Smooth muscle cell (in vitro differentiated cells): Measurements from ENCODE around the gene UBE2E1. TPM values are rescaled to one million over a fixed set of nuclear protein-coding genes. Genes with fewer than 3 reads are reported as not detected.

Experiments used
- DNase-seq: peaks from one replicate; lab custom pipeline; 2025; ENCODE audit not compliant: unreplicated experiment; lab: John Stamatoyannopoulos, UW
- H2AFZ ChIP-seq: fragments of 200-600 bp; sonication (generic); 2 replicates; pipeline ENCODE4 v1.6.0; 2016; ENCODE audit warnings: antibody characterized with exemption, low read depth, mild to moderate bottlenecking
- H3F3A ChIP-seq: fragments of 200-600 bp; sonication (generic); 2 replicates; pipeline ENCODE4 v1.6.0; 2017; ENCODE audit warnings: antibody characterized with exemption, low read depth
- H3K27ac ChIP-seq: fragments of 200-600 bp; sonication (generic); 2 replicates; pipeline ENCODE4 v1.5.1; 2016; ENCODE audit warnings: low read depth, mild to moderate bottlenecking
- H3K27me3 ChIP-seq: fragments of 200-600 bp; sonication (generic); 2 replicates; pipeline ENCODE4 v1.6.1; 2016; ENCODE audit warnings: low read depth, mild to moderate bottlenecking
- H3K36me3 ChIP-seq: fragments of 200-600 bp; sonication (generic); 2 replicates; pipeline ENCODE4 v1.5.1; 2016; ENCODE audit warnings: low read depth
- H3K4me1 ChIP-seq: fragments of 200-600 bp; sonication (generic); 2 replicates; pipeline ENCODE4 v1.5.1; 2016; ENCODE audit warnings: low read depth
- H3K4me2 ChIP-seq: fragments of 200-600 bp; sonication (generic); 2 replicates; pipeline ENCODE4 v1.6.0; 2016; ENCODE audit warnings: mild to moderate bottlenecking
- H3K4me3 ChIP-seq: fragments of 200-600 bp; sonication (generic); 2 replicates; pipeline ENCODE4 v1.5.1; 2016; ENCODE audit warnings: mild to moderate bottlenecking
- H3K79me2 ChIP-seq: fragments of 200-600 bp; sonication (generic); 2 replicates; pipeline ENCODE4 v1.6.0; 2016; ENCODE audit warnings: low read depth, mild to moderate bottlenecking
- H3K9ac ChIP-seq: fragments of 200-600 bp; sonication (generic); 2 replicates; pipeline ENCODE4 v1.6.0; 2016; ENCODE audit warnings: low read depth
- H3K9me3 ChIP-seq: fragments of 200-600 bp; sonication (generic); replicated peaks from 2 replicates; pipeline ENCODE4 v1.5.1; 2016; ENCODE audit warnings: low read depth
- H4K20me1 ChIP-seq: fragments of 200-600 bp; sonication (generic); 2 replicates; pipeline ENCODE4 v1.6.0; 2016; ENCODE audit warnings: low read depth
- WGBS: methylation state at CpG from one replicate; pipeline ENCODE4 v1.1.7; 2016; ENCODE audit warnings: low lambda C conversion rate; 5-methylcytosine and 5-hydroxymethylcytosine counted together
- polyA plus RNA-seq: library from polyadenylated mRNA; unstranded; fragments of >200 nt; fragmentation: Nextera tagmentation; extraction: Ambion mirVana; gene quantifications from 2 replicates; pipeline ENCODE4 v1.2.1, GENCODE V29; 2016
- total RNA-seq: library from RNA; depleted of rRNA; stranded (reverse); fragments of >200 nt; gene quantifications from 2 replicates; pipeline ENCODE4 v1.2.3, GENCODE V29; 2014
- TF ChIP-seq, protein P1 (sequence below): fragments of 200-600 bp; sonication (generic); IDR thresholded peaks from 2 replicates; pipeline ENCODE4 v1.5.1; 2017; ENCODE audit warnings: borderline replicate concordance, mild to moderate bottlenecking, antibody characterized with exemption; ENCODE audit not compliant: insufficient read depth, poor library complexity, severe bottlenecking

Gene UBE2E1
- total and polyA plus RNA-seq, 2 experiments from 2014 or later: 13.3 to 128 TPM

GRCh38 chr3:23804441-23805209, 1.1 kb upstream of the UBE2E1 start:
- Histone ChIP-seq H3K4me3 (peak overlapping the region; percentile 95), H4K20me1 (peaks cover 28% of the 10 kb centered on the region), H3K4me2 (peak overlapping the region; percentile 99), H3K4me1 (peaks cover 28% of the 10 kb centered on the region), H3K36me3 (no peaks in the 10 kb centered on the region), H2AFZ (peak overlapping the region; percentile 97), H3F3A (peaks cover 13% of the 10 kb centered on the region), H3K27ac (peak overlapping the region; percentile 1), H3K9me3 (no peaks in the 10 kb centered on the region), H3K27me3 (no peaks in the 10 kb centered on the region), H3K79me2 (peaks cover 32% of the 10 kb centered on the region), H3K9ac (no peak overlapping the region)
- WGBS: 78% methylated on average over 8 of the region's 8 CpGs
- no peak for DNase-seq
- TF ChIP-seq, protein P1, sequence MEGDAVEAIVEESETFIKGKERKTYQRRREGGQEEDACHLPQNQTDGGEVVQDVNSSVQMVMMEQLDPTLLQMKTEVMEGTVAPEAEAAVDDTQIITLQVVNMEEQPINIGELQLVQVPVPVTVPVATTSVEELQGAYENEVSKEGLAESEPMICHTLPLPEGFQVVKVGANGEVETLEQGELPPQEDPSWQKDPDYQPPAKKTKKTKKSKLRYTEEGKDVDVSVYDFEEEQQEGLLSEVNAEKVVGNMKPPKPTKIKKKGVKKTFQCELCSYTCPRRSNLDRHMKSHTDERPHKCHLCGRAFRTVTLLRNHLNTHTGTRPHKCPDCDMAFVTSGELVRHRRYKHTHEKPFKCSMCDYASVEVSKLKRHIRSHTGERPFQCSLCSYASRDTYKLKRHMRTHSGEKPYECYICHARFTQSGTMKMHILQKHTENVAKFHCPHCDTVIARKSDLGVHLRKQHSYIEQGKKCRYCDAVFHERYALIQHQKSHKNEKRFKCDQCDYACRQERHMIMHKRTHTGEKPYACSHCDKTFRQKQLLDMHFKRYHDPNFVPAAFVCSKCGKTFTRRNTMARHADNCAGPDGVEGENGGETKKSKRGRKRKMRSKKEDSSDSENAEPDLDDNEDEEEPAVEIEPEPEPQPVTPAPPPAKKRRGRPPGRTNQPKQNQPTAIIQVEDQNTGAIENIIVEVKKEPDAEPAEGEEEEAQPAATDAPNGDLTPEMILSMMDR: no peak

DNA sequence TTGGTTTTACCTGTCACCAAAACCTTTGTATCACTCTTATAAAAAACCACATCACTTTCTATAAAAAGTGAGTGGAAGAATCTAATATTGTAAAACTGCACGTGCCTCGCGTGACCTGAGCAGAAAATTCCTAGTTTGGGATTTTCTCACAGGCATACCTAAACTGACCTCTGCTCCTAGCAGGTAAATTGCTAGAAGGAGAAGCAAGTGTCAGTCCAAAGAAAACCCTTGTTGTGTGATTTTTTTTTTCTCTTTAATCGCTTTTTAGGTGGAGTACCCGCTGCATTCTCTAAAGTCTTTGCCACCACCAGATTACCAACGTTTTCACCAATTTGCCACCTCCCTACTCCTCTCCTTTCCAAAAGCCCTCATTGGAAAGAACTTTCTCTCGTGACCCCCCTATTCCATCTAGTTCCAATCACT, 534 bp upstream of the UBE2E1 start:
- Histone ChIP-seq H3F3A (peaks cover 17% of the 10 kb centered on the region), H3K36me3 (no peaks in the 10 kb centered on the region), H3K27ac (no peak overlapping the region), H3K9me3 (no peaks in the 10 kb centered on the region), H3K4me3 (peak overlapping the region; percentile 95), H3K9ac (peak overlapping the region; percentile 86), H3K4me1 (peaks cover 34% of the 10 kb centered on the region), H3K4me2 (peak overlapping the region; percentile 99), H4K20me1 (peaks cover 34% of the 10 kb centered on the region), H2AFZ (peak overlapping the region; percentile 97), H3K27me3 (no peaks in the 10 kb centered on the region), H3K79me2 (peaks cover 32% of the 10 kb centered on the region)
- TF ChIP-seq, protein P1: no peak
- 27% methylated on average over 7 of the region's 7 CpGs for WGBS
- no peak for DNase-seq

DNA sequence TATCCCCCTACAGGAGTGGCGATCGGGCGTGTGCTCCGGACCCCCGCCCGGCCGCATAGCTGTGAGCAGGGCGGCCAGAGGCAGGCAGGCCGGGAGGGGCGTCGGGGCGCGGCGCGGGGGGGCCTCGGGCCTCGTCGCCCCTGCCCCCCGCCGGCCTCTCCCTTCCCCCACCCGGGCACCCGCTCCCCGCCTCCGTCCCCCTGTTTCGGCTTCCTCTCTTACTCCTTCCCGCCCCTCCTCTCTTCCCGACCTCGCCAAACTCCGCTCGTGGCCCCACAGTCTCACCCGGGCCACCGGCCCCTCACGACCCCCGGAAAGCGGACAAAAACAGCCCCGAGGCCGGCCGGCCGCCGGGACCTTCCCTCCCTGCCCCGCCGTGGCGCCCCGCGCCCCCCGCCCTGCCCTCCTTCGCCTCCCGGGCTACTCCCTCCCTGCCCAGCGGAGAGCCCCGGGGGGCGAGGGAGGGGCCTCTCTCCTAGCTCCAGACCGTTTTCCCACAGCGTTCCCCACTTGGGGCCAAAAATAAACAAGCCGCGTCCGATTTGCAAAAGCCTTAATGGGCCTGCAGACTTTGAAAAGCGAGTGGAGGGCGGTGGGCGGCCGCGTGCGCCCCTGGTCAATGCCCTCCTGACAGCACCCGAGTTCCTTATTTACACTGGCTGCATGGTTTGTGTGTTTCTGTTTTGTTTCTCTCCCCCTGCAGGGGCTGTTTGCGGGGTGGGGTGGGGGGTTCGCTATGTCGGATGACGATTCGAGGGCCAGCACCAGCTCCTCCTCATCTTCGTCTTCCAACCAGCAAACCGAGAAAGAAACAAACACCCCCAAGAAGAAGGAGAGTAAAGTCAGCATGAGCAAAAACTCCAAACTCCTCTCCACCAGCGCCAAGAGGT, 1.0 kb downstream of the UBE2E1 start:
- Histone ChIP-seq H3K27ac (peak overlapping the region; percentile 44), H3K9me3 (no peaks in the 10 kb centered on the region), H3K79me2 (peaks cover 42% of the 10 kb centered on the region), H4K20me1 (peaks cover 47% of the 10 kb centered on the region), H3F3A (peaks cover 17% of the 10 kb centered on the region), H3K4me1 (peaks cover 43% of the 10 kb centered on the region), H3K4me2 (peak overlapping the region; percentile 99), H3K27me3 (no peaks in the 10 kb centered on the region), H2AFZ (peak overlapping the region; percentile 37), H3K4me3 (peak overlapping the region; percentile 95), H3K36me3 (no peaks in the 10 kb centered on the region), H3K9ac (peak overlapping the region; percentile 86)
- TF ChIP-seq, protein P1: no peak
- 1% methylated on average over 15 of the region's 71 CpGs for WGBS
- peak; percentile 7 for DNase-seq
